H1 (cell line): ENCODE results near the gene TFPI2. TPM values are rescaled to one million over a fixed set of nuclear protein-coding genes. Genes with fewer than 3 reads are reported as not detected.

ENCODE experiments used
- CTCF ChIA-PET: fragments of 300-600 bp; sonication (Branson Sonifier 250); formaldehyde crosslinking; loops from one replicate; lab custom pipeline; 2021; ENCODE audit not compliant: partially characterized antibody; lab: Charles Lee
- POLR2A ChIA-PET: fragments of 300-600 bp; sonication (Branson Sonifier 250); formaldehyde crosslinking; loops from one replicate; lab custom pipeline; 2021; ENCODE audit warnings: inconsistent platforms; ENCODE audit not compliant: partially characterized antibody; lab: Charles Lee
- DNase-seq, 2 experiments: peaks; one replicate each; pipeline versions ENCODE4 v3.0.0 to v3.0.0-alpha.2; 2010 to 2022; ENCODE audit warnings: low spot score in 2 of 2, low read depth in 1 of 2, mixed read lengths in 1 of 2
- FAIRE-seq: peaks from 2 replicates; lab custom pipeline; 2011; peaks lifted over from hg19 to GRCh38; lab: Jason Lieb, UNC
- H2AFZ ChIP-seq: 2 replicates; pipeline ENCODE4 v1.8.1; 2012; ENCODE audit warnings: low read length, inconsistent platforms
- H2AK5ac ChIP-seq: 2 replicates; pipeline ENCODE4 v1.6.1; 2013; ENCODE audit warnings: low read depth, low read length
- H2BK120ac ChIP-seq: replicated peaks from 2 replicates; pipeline ENCODE3; 2013; ENCODE audit warnings: low read depth, low read length, inconsistent platforms
- H2BK12ac ChIP-seq: 2 replicates; pipeline ENCODE4 v1.6.1; 2013; ENCODE audit warnings: low read depth, low read length
- H2BK15ac ChIP-seq: 2 replicates; pipeline ENCODE4 v1.6.1; 2013; ENCODE audit warnings: low read length
- H2BK20ac ChIP-seq: 2 replicates; pipeline ENCODE4 v1.6.1; 2013; ENCODE audit warnings: low read length
- H2BK5ac ChIP-seq: 2 replicates; pipeline ENCODE4 v1.6.1; 2013; ENCODE audit warnings: low read depth, low read length
- H3K14ac ChIP-seq: 2 replicates; pipeline ENCODE4 v1.6.1; 2013; ENCODE audit warnings: inconsistent platforms; ENCODE audit not compliant: insufficient read length
- H3K18ac ChIP-seq: 2 replicates; pipeline ENCODE4 v1.6.1; 2013; ENCODE audit warnings: low read length; ENCODE audit errors: extremely low read depth
- H3K23ac ChIP-seq: 2 replicates; pipeline ENCODE4 v1.6.1; 2013; ENCODE audit warnings: inconsistent platforms; ENCODE audit not compliant: insufficient read length
- H3K23me2 ChIP-seq: 2 replicates; pipeline ENCODE4 v1.6.1; 2013; ENCODE audit warnings: low read depth, low read length
- H3K27ac ChIP-seq: 2 replicates; pipeline ENCODE4 v1.6.1; 2011; ENCODE audit warnings: low read depth, low read length, inconsistent platforms
- H3K27me3 ChIP-seq, 4 experiments: replicated peaks in 1 of 4; 1 replicate in 1 of 4; 2 replicates in 3 of 4; pipeline versions ENCODE4 v1.6.1 to v1.8.1; 2011 to 2013; ENCODE audit warnings: low read length in 3 of 4, mild to moderate bottlenecking in 3 of 4, inconsistent platforms in 2 of 4, mixed read lengths in 2 of 4, moderate library complexity in 1 of 4; ENCODE audit not compliant: control insufficient read depth in 3 of 4, insufficient read depth in 3 of 4; ENCODE audit errors: extremely low read depth in 1 of 4
- H3K36me3 ChIP-seq, 4 experiments: 2 replicates each; pipeline versions ENCODE4 v1.6.1 to v1.8.1; 2011 to 2013; ENCODE audit warnings: mild to moderate bottlenecking in 4 of 4, low read length in 3 of 4, moderate library complexity in 2 of 4, control low read depth in 1 of 4, inconsistent platforms in 1 of 4; ENCODE audit not compliant: insufficient read depth in 4 of 4, control insufficient read depth in 2 of 4
- H3K4ac ChIP-seq: replicated peaks from 2 replicates; pipeline ENCODE3; 2013; ENCODE audit warnings: low read length, low read depth, mixed read lengths, inconsistent platforms; ENCODE audit not compliant: insufficient read length
- H3K4me1 ChIP-seq, 4 experiments: replicated peaks in 1 of 4; 1 replicate in 1 of 4; 2 replicates in 3 of 4; pipeline versions ENCODE4 v1.6.1 to v1.8.1; 2011 to 2013; ENCODE audit warnings: low read length in 3 of 4, inconsistent platforms in 2 of 4, mixed read lengths in 1 of 4; ENCODE audit not compliant: insufficient read depth in 4 of 4, control insufficient read depth in 3 of 4
- H3K4me2 ChIP-seq, 2 experiments: 2 replicates each; pipeline versions ENCODE4 v1.6.1 to v1.8.1; 2011 to 2013; ENCODE audit warnings: low read depth in 2 of 2, low read length in 2 of 2, control low read depth in 1 of 2, inconsistent platforms in 1 of 2, mild to moderate bottlenecking in 1 of 2; ENCODE audit not compliant: insufficient read depth in 1 of 2
- H3K4me3 ChIP-seq, 4 experiments: fragments of 200-600, 300-600 bp in 1 of 4; sonication (generic), shearing (Covaris generic), sonication (Bioruptor Twin) in 1 of 4; 2 replicates each; pipeline versions ENCODE4 v1.5.1 to v1.8.1; 2011 to 2016; ENCODE audit warnings: low read length in 4 of 4, low read depth in 3 of 4, control low read depth in 2 of 4, inconsistent platforms in 2 of 4, mild to moderate bottlenecking in 2 of 4, mixed read lengths in 1 of 4, moderate library complexity in 1 of 4; ENCODE audit not compliant: insufficient read depth in 2 of 4; ENCODE audit errors: extremely low read depth in 1 of 4
- H3K56ac ChIP-seq: replicated peaks from 2 replicates; pipeline ENCODE3; 2013; ENCODE audit warnings: low read depth, mild to moderate bottlenecking, mixed read lengths, low read length, inconsistent platforms; ENCODE audit not compliant: insufficient read length
- H3K79me1 ChIP-seq: 2 replicates; pipeline ENCODE4 v1.6.1; 2013; ENCODE audit warnings: low read depth, low read length, control low read depth
- H3K79me2 ChIP-seq, 2 experiments: 2 replicates each; pipeline versions ENCODE4 v1.6.1 to v1.8.1; 2012 to 2013; ENCODE audit warnings: low read length in 2 of 2, mild to moderate bottlenecking in 2 of 2, inconsistent platforms in 1 of 2; ENCODE audit not compliant: insufficient read depth in 2 of 2, control insufficient read depth in 1 of 2
- H3K9ac ChIP-seq, 4 experiments: replicated peaks in 1 of 4; 1 replicate in 1 of 4; 2 replicates in 3 of 4; pipeline versions ENCODE4 v1.6.1 to v1.8.1; 2011 to 2013; ENCODE audit warnings: low read depth in 3 of 4, low read length in 3 of 4, control low read depth in 2 of 4, mild to moderate bottlenecking in 2 of 4, moderate library complexity in 2 of 4, inconsistent platforms in 1 of 4; ENCODE audit errors: extremely low read depth in 1 of 4
- H3K9me3 ChIP-seq, 2 experiments: 2 replicates each; pipeline versions ENCODE4 v1.6.1 to v1.8.1; 2012 to 2013; ENCODE audit warnings: mild to moderate bottlenecking in 2 of 2, moderate library complexity in 2 of 2, control low read depth in 1 of 2, inconsistent platforms in 1 of 2, low read depth in 1 of 2, low read length in 1 of 2, mixed read lengths in 1 of 2; ENCODE audit not compliant: insufficient read depth in 2 of 2
- H4K20me1 ChIP-seq, 2 experiments: replicated peaks in 1 of 2; 2 replicates each; pipeline versions ENCODE3 to v1.8.1; 2011 to 2013; ENCODE audit warnings: inconsistent platforms in 2 of 2, low read length in 2 of 2, mild to moderate bottlenecking in 1 of 2; ENCODE audit not compliant: insufficient read depth in 2 of 2, control insufficient read depth in 1 of 2
- H4K5ac ChIP-seq: 2 replicates; pipeline ENCODE4 v1.6.1; 2013; ENCODE audit warnings: low read length, low read depth, mixed read lengths, inconsistent platforms; ENCODE audit not compliant: insufficient read length
- H4K8ac ChIP-seq: 2 replicates; pipeline ENCODE4 v1.8.0; 2013; ENCODE audit warnings: mild to moderate bottlenecking, moderate library complexity, low read length, inconsistent platforms; ENCODE audit not compliant: insufficient read depth; ENCODE audit errors: extremely low read depth
- H4K91ac ChIP-seq: replicated peaks from 2 replicates; pipeline ENCODE3; 2013; ENCODE audit warnings: low read length, mixed read lengths, inconsistent platforms; ENCODE audit not compliant: insufficient read length
- BRCA1 ChIP-seq: IDR thresholded peaks from 2 replicates; pipeline ENCODE4 v1.6.1; 2012; ENCODE audit warnings: low read depth, low read length, improper control_type of control experiment
- CREB1 ChIP-seq: IDR thresholded peaks from 2 replicates; pipeline ENCODE4 v1.6.1; 2012; ENCODE audit warnings: inconsistent platforms
- CTBP2 ChIP-seq: IDR thresholded peaks from 2 replicates; pipeline ENCODE4 v1.7.0; 2011; ENCODE audit warnings: borderline replicate concordance, mild to moderate bottlenecking, moderate library complexity, mixed read lengths, low read length; ENCODE audit not compliant: insufficient read depth, insufficient read length
- HDAC2 ChIP-seq, 2 experiments: fragments of 300-600 bp in 1 of 2; sonication (generic) in 1 of 2; IDR thresholded peaks; 2 replicates each; pipeline ENCODE4 v1.6.1; 2011 to 2012; ENCODE audit warnings: low read depth in 2 of 2, low read length in 2 of 2, mild to moderate bottlenecking in 2 of 2, moderate library complexity in 2 of 2, borderline replicate concordance in 1 of 2, inconsistent platforms in 1 of 2
- JUN ChIP-seq: IDR thresholded peaks from 2 replicates; pipeline ENCODE4 v1.6.1; 2011; ENCODE audit warnings: low read depth, mild to moderate bottlenecking, improper control_type of control experiment, low read length
- KDM1A ChIP-seq: fragments of 200-600, 300-600 bp; sonication (generic); IDR thresholded peaks from 2 replicates; pipeline ENCODE4 v1.7.1; 2016; ENCODE audit warnings: mild to moderate bottlenecking, low read length, borderline replicate concordance
- RXRA ChIP-seq: IDR thresholded peaks from 2 replicates; pipeline ENCODE4 v1.6.1; 2011; ENCODE audit warnings: low read depth, mild to moderate bottlenecking, low read length, moderate library complexity; ENCODE audit not compliant: insufficient read depth
- SP1 ChIP-seq: IDR thresholded peaks from 2 replicates; pipeline ENCODE4 v1.6.1; 2011; ENCODE audit warnings: low read depth, low read length
- SP2 ChIP-seq: IDR thresholded peaks from 2 replicates; pipeline ENCODE4 v1.6.1; 2012; ENCODE audit warnings: mild to moderate bottlenecking, low read length, inconsistent platforms
- SUZ12 ChIP-seq: fragments of 200-600 bp; sonication (generic); IDR thresholded peaks from 2 replicates; pipeline ENCODE4 v1.6.1; 2012; ENCODE audit warnings: mild to moderate bottlenecking, inconsistent platforms, low read length, moderate library complexity, mixed read lengths
- TEAD4 ChIP-seq: IDR thresholded peaks from 2 replicates; pipeline ENCODE4 v1.6.1; 2012; ENCODE audit warnings: low read depth, low read length, inconsistent platforms, mixed read lengths
- WGBS, 2 experiments: shearing (Covaris generic) in 1 of 2; methylation state at CpG; one replicate each; pipeline versions ENCODE4 v1.1.6 to v1.1.7; 2013 to 2015; ENCODE audit warnings: low lambda C conversion rate in 2 of 2, mixed read lengths in 2 of 2, inconsistent platforms in 1 of 2, low coverage in 1 of 2, missing lambda C conversion rate in 1 of 2; ENCODE audit not compliant: insufficient replicate concordance in 2 of 2, insufficient coverage in 1 of 2, insufficient read length in 1 of 2; ENCODE audit errors: extremely low coverage in 1 of 2, missing lambda C conversion rate in 1 of 2; 5-methylcytosine and 5-hydroxymethylcytosine counted together
- polyA plus RNA-seq, 7 experiments: library from polyadenylated mRNA; depleted of rRNA in 3 of 7; stranded (reverse) in 5 of 7; unstranded in 2 of 7; fragments of >200 nt in 5 of 7; fragments of 200-250 nt in 2 of 7; gene quantifications; 1 replicate in 5 of 7; 2 replicates in 1 of 7; 4 replicates in 1 of 7; pipeline versions ENCODE4 v1.2.1 to v1.2.3, GENCODE V29; 2011 to 2013; ENCODE audit warnings: missing spikeins in 2 of 7, mixed read lengths in 2 of 7
- total RNA-seq: library from RNA; stranded (reverse); fragmentation: NEBNext Ultra II Directional; extraction: Animal tissue kit (Norgen Biotek cat#: 25700); gene quantifications from 2 replicates; pipeline ENCODE4 v1.2.1, GENCODE V29; 2021
- TF ChIP-seq, protein P1 (sequence below), 3 experiments: IDR thresholded peaks; 1 replicate in 2 of 3; 2 replicates in 1 of 3; pipeline versions ENCODE4 v1.5.1 to v1.6.1; 2011; ENCODE audit warnings: low read length in 3 of 3, mild to moderate bottlenecking in 3 of 3, inconsistent platforms in 2 of 3, low read depth in 1 of 3, moderate library complexity in 1 of 3; ENCODE audit not compliant: insufficient read depth in 1 of 3; ENCODE audit errors: control extremely low read depth in 1 of 3

Gene TFPI2
- total and polyA plus RNA-seq, 2 of the 8 experiments (the other 6 are each of a cell fraction or from before 2014, with no cell fraction given) = 6.8 to 8.9 TPM

DNA sequence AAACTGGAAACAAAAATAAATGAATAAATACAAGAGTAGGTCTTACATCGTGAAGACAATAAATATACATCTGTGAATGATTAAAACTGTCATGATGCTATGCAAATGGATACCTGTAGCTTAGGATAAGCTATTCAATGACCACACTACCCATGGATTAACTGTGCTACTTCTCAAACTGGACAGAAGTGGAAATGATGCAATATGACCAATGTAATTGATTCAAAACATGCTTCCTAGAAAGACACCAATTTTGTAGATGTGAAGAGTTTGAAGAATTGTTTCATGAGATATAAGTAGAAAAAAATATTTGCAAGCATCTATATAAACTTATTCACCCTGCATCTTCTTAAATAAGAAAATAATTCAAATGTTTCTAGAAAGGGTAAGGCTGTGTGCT lies 36.1 kb downstream of the TFPI2 start:
- Histone ChIP-seq H3K56ac (no peak overlapping the region), H4K20me1 (no peaks in the 10 kb centered on the region), H2AFZ (no peak overlapping the region), H2BK20ac (no peak overlapping the region), H3K23me2 (no peaks in the 10 kb centered on the region), H3K9ac (no peak overlapping the region), H2BK120ac (no peak overlapping the region), H3K36me3 (no peaks in the 10 kb centered on the region), H3K4me2 (no peak overlapping the region), H3K4ac (no peak overlapping the region), H3K4me1 (no peaks in the 10 kb centered on the region), H3K18ac (no peak overlapping the region), H4K91ac (no peak overlapping the region), H3K27me3 (no peaks in the 10 kb centered on the region), H3K4me3 (no peak overlapping the region), H2AK5ac (no peak overlapping the region), H4K5ac (no peak overlapping the region), H4K8ac (no peak overlapping the region), H3K23ac (no peak overlapping the region), H3K9me3 (no peaks in the 10 kb centered on the region), H2BK5ac (no peak overlapping the region), H3K79me2 (no peaks in the 10 kb centered on the region), H2BK15ac (no peak overlapping the region), H3K79me1 (no peaks in the 10 kb centered on the region), H2BK12ac (no peak overlapping the region), H3K14ac (no peak overlapping the region), H3K27ac (no peak overlapping the region)
- POLR2A ChIA-PET = no interaction called here
- DNase-seq (no peak), FAIRE-seq (no peak)
- CTCF ChIA-PET = interaction anchor here (0.9 kb wide), 1 partner anchor 233 kb away, joined by 3 read pairs; no protein-coding TSS in a partner anchor
- 86% methylated on average over 1 of the region's 1 CpG; no CpG with 5 or more reads in 1 of the 2 experiments for WGBS, 2 experiments
- TF ChIP-seq CTBP2 (no peak), HDAC2 (IDR thresholded peaks at IDR 0.05; ENCODE audit: borderline replicate concordance in 1 of 2, low read depth in 2 of 2, low read length in 2 of 2) (no peak), CREB1 (no peak), KDM1A (no peak), SP1 (no peak), SP2 (no peak), BRCA1 (no peak), SUZ12 (no peak), TEAD4 (no peak), RXRA (no peak), JUN (no peak)
- TF ChIP-seq, protein P1, sequence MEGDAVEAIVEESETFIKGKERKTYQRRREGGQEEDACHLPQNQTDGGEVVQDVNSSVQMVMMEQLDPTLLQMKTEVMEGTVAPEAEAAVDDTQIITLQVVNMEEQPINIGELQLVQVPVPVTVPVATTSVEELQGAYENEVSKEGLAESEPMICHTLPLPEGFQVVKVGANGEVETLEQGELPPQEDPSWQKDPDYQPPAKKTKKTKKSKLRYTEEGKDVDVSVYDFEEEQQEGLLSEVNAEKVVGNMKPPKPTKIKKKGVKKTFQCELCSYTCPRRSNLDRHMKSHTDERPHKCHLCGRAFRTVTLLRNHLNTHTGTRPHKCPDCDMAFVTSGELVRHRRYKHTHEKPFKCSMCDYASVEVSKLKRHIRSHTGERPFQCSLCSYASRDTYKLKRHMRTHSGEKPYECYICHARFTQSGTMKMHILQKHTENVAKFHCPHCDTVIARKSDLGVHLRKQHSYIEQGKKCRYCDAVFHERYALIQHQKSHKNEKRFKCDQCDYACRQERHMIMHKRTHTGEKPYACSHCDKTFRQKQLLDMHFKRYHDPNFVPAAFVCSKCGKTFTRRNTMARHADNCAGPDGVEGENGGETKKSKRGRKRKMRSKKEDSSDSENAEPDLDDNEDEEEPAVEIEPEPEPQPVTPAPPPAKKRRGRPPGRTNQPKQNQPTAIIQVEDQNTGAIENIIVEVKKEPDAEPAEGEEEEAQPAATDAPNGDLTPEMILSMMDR (IDR thresholded peaks at IDR 0.05; ENCODE audit: control extremely low read depth in 1 of 3, insufficient read depth in 1 of 3, low read depth in 1 of 3, low read length in 3 of 3) = no peak
